NCI-H2081 treated with DMSO at 0.1 percent for 48 hours (cell line): ENCODE data around the gene LONP1.
"Not testable (repeated sequence)": the region's sequence is repeated elsewhere in the genome, so short reads cannot be mapped to it uniquely, and the experiment has no call there.

Source experiments
- DNase-seq: peaks from one replicate; lab custom pipeline; 2025; lab: John Stamatoyannopoulos, UW

The LONP1 gene

DNA sequence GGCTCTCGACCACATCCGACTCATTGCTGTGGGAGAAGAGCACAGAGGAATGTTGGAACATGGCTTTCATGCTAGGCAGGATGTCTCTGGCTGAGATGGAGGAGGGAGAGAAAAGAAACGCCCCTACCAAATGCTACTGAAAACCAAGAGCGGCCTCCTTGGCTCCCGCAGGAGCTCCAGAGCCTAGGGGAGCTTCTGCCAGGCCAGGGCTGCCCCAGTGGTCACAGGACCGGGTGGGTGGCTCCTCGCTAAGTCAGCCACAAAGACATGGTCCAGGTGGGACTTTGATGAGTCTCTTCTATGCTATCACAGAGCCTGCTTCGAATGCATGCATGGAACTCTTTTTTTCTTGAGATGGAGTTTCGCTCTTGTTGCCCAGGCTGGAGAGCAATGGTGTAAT is 6.7 kb downstream of the LONP1 start:
- no peak for DNase-seq

DNA sequence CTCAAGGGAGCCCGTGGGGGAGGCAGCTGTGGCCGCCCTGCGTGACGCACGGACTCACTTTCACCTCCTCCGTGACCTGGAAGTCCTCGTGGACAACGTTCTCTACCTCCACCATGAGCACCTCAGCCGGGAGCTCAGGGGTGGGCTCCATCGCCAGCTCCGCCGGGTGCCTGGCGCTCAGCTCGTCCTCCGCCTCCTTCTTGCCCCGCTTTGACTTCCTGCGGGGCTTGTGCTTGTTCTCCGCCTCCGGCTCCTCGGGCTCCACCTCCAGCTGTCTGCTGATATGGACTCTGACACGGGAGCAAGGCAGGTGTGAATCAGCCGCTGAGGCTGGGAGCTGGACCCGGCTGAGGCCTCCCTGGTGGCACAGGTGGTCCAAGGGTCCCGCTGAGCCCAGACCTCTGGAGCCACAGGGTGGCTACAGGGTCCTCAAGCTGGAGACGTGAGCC is 8.2 kb downstream of the LONP1 start:
- DNase-seq = no peak

DNA sequence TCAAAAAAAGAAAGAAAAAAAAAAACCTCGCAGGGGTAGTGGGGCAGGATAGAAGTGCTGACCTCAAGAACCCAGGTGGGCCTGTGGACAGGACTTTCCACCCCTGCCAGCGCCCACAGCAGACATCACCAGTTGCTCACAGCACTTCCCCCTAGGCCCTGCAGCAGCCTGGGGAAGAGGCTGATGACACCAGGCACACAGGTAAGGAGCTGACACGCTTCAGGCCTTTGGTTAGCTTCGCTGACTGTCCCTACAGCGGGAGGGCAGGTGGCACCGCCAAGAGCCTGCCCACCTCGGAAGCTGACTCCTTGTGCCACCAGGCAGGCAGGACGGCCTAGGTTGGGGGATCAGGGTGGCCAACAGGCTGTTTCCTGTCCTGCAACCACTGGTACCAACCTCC is 8.9 kb downstream of the LONP1 start:
- DNase-seq = no peak

DNA sequence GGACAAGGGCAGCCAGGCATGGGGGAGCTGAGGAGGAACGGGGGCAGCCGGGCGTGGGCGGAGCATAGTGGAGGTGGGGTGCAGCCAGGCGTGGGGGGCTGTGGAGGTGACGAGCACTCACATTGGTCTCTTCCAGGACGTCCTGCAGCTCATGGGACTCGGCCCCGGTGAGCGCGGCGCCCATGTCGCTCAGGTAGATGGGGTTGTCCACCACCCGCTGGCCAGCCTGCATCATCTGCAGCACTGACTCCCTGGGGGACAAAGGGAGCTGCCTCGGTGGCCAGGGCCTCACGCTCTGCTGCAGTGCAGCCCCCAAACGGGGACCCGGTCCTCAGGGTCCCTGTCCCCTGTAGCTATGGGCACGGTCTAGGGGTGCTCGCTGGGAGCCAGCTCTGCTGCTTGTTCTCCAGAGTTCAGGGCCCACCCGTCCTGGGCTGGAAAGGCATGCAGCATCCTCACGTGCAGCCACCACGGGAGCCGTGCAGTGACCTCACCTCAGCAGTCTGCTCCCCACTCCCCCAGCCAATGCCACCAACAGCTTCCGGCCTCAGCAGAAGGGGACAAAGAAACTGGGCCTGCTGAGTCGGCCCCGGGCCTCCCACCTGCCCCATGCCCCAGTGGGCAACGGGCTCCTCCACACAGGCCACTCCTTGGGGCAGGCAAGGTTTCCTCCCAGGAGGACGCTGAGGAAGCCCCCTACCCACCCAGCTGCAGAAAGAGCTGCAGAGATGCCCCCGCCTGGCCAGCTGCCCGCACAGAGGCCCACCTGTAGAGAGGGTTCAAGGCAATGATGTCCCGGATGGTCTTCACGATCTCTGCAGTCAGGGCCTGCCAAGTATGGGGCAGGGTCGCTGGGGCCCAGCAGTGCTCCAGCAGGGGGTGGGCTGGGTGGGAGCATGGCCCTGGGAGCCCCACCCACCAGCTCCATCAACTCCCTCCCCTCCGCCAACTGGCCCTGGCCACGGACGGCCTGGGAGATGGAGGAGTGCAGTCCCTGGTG is 12.1 kb downstream of the LONP1 start:
- no peak for DNase-seq

DNA sequence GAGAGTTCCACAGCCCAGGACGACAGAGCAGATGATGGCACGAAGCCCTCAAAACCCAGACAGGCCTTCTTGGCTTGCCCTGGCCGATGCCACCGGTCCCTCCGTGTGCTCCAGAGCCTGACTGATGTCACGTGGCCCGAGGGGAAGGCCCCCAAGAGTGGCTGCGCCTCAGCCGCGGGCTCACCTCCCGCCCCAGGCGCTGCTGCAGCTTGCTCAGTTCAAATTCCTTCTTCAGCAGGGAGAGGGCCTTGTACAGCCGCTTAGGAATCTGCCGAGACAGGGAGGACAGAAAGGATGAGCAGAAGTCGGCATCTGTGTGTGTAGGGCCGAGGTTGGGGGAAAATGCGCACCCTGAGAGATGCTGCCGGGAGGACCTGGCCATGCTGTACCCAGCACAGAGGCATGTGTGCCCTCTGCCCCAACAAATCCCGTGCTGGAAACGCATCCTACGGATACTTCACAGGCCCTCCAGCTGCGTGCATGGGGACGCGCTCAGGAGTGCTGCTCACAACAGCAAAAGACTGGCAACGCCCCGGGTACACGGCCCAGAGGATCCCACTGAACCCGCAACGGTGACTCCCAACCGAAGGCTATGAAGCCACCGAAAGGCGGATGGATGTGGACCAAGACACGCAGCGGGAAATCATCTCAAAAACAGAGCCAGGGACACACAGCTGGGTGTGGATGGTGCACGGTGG is 12.9 kb downstream of the LONP1 start:
- DNase-seq = no peak

DNA sequence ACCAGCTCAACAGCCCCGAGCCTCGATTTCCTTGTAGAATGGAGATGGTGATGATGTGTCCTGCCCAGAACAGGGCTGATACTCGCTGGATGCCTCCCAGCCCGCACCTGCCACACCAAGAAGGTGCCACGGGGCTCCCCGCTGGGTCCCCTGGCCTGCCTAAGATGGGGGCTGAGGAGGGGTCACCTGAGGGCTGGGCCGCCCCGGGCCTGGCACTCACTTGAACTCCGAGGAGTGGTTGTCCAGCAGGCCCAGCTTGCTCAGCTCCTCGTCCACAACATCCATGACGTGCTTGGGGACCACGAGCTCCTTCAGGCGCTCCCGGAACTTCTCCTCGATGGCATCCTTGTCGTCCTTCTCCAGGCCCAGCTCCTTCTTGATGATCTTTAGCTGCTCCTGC is 14.4 kb downstream of the LONP1 start:
- DNase-seq = no peak

DNA sequence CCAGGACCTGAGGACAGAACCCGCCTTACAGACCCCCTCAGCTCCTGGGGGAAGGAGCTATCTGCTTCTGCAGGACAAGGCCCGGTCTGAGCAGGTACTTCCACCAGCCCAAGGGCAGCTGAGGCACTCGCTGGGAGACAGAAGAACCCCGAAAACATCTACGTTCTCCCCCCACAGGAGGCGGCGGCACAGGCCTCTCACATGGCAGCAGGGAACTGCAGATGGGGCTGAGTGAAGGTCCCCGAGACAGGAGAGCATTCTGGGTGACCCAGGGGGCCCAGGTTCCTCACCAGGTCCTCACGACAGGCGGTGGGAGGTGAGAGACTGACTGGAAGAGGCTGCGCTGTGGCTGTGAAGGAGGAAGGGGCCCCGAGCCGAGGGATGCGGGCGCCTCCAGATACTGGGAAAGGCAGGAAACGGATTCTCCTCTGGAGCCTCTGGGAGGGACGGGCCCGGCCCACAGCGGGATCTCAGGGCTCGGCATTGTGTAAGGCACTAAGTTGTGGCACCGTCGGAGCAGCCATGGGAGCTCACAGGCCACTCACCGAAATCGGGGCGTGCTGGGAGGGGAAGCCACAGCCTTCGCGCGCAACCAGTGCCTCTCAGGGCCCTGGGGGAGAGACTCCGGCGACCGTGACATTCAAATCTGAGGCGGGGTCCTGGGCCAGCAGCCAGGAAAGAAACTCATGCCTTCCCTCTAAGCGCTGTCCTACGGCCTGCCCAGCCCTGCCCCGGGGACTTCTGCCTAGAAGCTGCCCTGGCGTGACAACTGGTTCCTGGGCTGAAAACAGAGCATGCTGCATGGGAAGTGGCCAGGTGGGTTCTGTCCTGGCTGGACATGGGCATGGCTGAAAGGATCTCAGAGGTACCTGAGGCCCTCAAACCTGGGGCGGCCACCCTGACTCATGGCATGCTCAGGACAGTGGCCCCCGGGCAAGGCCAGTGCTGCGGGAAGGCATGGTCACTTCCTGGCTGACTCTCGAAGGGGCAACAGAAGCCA is 15.8 kb downstream of the LONP1 start:
- no peak for DNase-seq

DNA sequence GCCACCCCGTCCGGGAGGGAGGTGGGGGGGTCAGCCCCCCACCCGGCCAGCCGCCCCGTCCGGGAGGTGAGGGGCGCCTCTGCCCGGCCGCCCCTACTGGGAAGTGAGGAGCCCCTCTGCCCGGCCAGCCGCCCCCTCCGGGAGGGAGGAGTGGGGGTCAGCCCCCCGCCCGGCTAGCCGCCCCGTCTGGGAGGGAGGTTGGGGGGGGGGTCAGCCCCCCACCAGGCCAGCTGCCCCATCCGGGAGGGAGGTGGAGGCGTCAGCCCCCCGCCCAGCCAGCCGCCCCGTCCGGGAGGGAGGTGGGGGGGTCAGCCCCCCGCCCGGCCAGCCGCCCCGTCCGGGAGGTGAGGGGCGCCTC is 17.9 kb downstream of the LONP1 start:
- not testable (repeated sequence) for DNase-seq

DNA sequence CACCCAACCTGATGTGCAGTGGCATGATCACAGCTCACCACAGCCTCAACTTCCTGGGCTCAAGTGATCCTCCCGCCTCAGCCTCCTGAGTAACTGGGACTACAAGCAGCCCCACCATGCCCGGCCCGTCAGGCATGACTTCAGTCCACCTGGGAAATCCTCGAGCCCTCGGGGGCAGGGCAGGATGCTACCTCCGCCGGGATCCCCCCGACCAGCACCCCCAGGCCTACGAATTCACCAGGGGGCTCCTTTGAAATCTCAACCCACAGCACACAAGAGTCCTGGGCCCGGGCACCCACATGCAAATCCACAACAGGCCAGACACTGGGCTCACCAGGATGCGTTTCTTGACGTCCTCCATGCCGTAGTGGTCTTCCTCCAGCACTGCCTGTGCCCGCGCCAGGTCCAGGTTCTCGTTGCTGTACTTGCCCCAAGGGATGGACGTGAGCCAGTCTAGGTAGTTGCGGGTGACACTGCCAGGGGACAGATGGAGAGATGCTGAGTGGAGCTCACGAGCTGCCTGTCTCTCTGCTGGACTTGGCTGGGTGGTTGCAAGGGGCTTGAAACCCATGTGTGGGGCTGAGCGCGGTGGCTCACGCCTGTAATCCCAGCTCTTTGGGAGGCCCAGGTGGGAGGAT is 19.4 kb downstream of the LONP1 start:
- no peak for DNase-seq

DNA sequence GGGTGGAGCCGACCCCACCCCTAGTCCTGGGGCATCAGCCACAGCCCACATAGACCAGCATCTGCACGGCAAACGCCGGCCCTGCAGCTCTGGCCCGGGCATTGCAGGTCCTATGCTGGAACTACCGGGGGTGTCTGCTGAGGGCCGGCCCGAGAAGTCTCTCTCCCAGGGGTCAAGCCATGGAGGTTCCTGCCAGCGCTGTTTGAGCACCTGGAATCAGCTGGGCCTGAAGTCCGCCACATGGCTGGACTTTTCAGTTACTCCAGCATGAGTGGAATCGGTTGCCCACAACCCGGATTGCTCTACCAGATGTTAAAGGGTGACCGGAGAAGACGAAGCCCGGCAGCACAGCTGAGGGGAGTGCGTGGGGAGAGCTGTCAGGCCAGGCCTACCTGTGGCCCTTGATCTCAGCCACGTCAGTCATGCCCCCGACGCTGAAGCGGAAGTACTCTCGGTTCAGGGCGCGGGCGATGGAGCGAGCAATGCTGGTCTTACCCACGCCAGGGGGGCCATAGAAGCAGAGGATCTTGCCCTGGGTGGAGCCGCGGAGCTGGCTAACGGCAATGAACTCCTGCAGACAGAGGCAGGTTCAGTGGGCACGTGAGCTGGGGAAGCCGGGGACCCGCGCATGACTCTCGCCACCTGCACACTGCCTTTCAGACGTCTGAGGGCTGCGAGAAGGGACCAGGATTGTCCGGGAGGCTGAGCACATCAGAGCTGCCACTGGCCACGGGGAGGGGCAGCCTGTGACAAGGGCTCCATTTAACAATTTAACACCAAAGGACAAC is 21.1 kb downstream of the LONP1 start:
- no peak for DNase-seq

DNA sequence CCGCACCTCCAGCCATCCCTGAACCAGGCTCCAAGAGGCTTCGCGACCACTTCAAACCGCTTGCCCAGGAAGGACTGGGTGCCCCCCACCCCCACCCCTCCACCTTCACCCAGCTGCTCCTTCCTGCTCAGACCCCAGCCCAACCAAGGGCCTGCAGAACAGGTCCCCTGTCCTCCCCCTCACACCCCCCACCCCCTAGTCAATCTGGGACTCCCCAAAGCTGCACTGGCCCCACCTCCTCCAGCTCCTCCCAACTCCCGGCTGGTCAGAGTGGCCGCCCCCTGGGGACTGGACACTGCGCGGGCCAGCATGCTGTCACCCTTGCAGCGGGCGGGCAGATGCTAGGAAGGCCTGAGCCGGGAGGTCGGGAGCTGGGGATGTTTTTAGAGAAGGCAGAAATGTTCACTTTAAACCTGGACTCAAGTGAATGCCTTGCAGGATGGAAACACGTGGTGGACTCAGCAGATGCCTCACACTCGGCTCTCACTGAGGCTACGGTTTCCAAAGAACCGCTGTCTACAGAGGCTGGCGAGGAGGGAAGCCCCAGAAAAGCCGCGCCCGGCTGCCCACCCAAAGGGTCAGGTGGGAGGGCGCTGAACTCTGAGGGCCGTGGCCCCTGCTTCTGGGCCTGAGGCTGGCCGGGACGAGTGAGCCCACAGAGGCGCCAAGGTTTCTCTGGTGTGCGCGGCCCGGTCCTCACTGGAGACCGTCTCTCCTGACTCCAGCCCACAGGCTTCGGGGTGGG is 21.9 kb downstream of the LONP1 start:
- no peak for DNase-seq

DNA sequence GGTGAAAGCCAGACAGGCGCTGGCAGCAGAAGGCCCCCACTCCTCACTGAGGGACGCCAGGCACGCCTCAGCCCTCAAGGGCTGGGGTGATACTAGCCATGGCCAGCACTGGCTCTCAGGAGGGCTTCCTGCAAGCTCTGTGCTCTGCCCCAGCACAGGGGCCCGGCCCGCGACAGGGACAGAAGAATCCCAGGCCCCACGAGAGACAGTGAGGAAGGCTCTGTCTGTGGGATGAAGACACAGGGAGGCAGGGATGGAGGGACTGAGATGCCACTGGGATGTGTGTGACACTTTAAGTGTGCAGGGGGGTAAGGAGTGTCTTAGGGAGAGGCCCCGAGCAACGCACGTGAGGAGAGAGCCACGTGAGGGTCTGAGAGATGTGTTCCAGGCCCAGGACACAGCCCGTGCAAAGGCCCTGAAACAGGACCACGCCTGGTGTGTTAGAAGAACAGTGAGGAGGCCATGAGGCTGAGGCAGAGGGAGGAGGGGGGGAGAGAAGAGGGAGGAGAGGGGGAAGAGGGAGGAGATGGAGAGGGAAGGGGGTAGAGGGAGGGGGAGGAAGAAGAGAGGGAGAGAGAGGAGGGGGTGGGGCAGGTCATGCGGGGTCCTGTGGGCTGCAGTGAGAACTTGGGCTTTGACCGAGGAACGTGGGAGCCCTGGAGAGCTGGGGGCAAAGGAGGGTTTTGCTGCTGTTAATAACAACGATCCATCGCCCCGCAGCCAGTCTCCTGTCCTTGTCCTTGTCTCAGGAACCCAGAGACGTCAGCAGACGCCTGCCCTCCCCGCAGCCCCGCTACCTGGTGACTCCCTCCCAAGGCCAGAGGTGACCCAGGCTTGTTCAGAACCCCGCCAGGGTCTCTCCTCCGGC is 22.7 kb downstream of the LONP1 start:
- DNase-seq = no peak

DNA sequence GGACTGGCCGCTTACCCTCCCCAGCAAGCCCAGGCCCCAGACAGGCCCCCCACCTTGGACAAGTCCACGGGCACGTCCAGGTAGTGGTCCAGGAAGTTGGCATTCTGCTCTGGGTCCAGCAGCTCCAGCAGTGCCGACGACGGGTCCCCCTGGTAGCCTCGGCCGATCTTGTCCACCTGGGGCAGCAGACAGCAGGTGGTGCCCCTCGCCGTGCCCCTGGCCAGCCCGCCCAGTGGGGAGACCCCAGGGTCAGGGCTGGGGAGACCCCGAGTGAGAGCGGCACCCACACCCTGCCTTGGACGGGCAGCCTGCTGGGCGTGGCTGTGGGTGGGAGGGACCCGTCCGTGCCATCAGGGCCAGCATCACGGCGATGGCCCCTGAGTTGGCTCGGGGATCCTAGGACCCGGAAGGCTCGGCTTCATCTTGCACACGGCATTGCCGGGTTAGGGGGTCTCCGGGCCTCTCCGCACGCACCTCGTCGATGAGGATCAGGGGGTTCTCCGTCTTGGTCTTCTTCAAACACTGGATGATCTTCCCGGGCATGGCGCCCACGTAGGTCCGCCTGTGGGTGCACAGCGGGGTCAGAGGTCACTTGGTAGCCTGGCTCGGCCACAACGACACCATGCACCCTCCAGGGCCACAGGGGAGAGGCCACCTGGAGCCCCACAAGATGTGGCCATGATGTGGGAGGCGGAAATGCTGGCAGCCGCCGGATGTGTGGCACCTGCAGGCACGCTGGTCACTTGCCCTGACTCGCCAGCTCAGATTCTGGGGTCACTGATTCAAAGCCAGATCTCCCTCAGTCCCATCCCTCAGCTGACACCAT is 23.5 kb downstream of the LONP1 start:
- DNase-seq = no peak

DNA sequence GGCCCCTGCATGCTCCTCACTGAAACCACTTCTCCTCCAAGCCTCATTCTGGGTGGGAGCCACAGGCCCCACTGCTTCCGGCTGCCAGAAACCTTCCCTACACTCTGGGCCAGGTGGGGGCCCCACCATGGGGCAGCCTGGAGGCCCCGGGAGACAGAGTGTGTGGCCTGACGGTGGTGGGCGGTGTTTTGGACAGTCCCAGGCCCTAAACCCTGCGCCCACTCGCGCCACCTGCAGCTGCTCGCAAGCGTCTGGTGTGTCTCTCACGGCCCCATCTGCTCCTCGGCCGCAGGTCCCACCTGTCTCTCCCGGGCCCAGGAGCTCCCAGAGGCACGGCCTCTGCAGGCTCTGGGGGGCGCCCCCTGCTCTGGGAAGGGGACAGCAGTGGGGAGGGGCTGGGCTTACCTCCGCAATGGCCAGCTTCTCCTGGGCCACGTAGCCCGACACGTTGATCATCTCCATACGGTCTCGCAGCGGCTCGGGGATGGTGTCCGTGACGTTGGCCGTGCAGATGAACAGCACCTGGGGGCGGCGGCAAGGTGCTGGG is 24.2 kb downstream of the LONP1 start:
- no peak for DNase-seq

DNA sequence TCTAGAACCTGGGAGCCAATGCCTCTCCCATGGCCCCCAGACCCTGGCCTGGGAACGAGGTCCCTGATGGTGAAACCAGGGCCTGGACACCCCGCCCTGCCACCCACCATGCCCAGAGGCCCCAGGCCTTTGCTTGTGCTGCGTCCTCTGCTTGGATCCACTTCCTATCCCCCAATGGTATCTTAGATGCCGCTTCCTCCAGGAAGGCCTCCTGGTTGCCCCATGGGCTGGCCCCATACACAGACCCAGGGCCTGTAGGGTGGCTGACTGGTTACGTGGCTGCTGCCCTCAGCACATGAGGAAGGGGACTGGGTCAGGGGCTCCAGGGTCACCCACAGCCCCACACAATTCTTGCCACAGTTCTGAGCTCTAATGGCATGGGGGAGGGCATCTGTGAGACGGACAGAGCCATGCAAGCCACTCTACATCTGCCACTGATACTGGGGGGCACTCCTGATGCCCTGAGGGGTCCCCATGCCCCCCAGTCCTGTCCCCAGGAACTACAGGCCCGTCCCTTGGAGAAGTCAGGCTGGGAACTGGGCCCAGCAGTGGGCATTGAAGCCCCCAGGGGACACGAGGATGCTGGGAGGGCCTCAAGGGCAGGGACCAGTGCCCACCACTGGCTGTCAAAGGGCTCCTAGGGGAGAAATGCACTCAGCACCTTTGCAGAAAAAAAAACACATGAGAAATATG is 24.8 kb downstream of the LONP1 start:
- DNase-seq = no peak

DNA sequence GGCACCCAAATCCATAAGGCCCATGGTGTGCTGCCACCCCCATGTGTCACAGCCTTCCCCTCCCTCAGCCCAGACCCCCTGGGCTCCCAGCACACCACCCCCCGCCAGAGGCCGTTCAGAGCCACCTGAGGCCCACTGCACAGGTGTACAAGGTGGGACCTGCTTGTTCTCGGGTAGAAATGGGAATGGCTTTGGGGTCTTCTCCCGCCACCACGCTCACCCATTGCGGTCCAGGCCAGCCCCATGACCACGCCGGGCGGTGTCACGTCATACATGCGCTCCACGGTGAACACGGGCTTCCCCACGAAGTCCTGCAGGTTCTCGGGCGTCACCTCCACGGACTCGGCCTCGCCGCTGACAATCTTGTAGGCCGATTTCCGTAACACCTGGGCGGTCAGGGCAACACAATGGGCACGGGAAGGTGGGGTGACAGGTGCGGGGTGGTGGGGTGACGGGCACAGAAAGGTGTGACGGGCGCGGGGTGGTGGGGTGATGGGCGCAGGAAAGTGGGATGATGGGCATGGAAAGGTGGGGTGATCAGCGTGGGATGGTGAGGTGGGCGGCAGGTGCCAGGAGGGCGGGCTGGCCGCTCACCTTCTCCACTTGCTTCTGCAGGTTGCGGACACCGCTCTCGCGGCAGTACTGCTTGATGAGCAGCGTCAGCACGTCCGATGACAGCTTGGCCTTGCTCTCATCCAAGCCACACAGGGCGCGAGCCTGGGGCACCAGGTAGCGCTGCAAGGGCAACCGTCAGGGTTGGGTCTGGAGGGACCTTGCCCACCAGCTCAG is 25.6 kb downstream of the LONP1 start:
- DNase-seq = no peak
